ENCODE data around the gene GOLGA3.
"Not testable (repeated sequence)": the region's sequence is repeated elsewhere in the genome, so short reads cannot be mapped to it uniquely, and the experiment has no call there.

The GOLGA3 gene

GRCh38 chr12:132777614-132778013 is 51.1 kb downstream of the GOLGA3 start:
- no peak for DNase-seq

- no peak for DNase-seq
Measured at GRCh38 chr12:132776816-132777568, 51.7 kb downstream of the GOLGA3 start.

GRCh38 chr12:132776230-132776625 is 52.4 kb downstream of the GOLGA3 start:
- not testable (repeated sequence) for DNase-seq

DNA sequence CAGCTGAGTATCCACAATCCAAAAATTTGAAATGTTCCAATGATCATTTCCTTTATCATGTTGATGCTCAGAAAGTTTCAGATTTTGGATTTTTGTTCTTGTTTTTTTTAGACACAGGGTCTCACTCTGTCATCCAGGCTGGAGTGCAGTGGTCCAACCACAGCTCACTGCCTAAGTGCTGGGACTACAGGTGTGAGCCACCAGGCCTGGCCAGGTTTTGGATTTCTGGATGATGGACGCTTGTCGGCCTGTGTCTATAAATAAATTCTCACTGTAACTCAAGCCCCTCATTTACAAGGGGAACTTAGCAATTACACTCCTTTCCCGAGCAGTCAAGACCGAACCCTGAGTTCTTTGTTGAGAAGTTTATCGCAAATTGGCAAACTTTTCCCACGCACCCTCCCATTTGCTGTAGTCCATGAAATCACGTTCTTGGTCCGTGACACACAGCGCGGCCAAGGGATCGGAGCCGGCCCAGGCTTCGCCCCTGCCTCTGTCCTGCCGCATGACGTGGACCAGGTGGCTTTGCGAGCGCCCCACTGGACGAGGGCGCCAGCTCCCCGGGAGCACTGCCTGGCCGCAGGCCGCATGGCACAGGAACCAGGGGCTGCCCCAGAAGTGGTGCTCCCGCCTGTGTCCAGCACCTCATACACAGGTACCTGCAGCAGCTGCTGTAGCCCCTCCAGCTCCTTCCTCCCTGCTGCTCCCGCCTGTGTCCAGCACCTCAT is 53.0 kb downstream of the GOLGA3 start:
- no peak for DNase-seq

GRCh38 chr12:132774646-132775275 is 53.9 kb downstream of the GOLGA3 start:
- no peak for DNase-seq

- no peak for DNase-seq
Measured at GRCh38 chr12:132774159-132774558, 54.5 kb downstream of the GOLGA3 start.

DNA sequence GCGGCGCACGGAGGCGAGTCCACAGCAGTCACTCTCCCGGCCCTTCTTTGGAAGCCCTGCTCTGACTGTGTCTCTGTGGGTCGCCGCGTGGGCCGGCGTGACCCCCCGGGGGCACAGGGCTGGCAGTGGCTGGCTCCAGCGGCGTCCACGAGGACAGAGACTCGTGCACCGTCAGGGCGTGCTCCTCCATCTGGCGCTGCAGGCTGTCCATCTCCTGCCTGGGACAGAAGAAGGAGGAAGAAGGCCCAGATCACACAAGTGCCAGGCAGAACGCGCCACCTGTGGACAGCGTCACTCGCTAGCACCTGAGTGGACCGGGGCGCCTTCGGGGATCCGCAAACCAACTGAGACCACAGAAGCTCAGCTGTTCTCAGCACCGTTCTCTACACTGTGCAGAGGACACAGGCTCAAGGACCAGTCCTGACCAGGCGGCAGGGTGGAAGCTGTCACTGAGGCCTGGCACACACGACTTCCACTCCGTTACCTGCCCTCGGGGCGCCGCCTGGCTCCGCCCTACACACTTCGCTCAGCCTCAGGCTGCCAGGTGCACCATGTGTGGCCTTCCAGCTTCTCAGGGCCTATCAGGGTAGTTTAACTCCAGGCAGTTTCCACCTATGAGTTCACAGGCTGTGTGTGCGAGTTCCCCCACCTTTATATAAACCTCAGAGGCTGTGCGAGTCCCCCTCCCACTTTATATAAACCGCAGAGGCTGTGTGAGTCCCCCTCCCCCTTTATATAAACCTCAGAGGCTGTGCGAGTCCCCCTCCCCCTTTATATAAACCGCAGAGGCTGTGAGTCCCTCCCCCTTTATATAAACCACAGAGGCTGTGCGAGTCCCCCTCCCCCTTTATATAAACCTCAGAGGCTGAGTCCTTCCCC is 55.4 kb downstream of the GOLGA3 start:
- DNase-seq = no peak

DNA sequence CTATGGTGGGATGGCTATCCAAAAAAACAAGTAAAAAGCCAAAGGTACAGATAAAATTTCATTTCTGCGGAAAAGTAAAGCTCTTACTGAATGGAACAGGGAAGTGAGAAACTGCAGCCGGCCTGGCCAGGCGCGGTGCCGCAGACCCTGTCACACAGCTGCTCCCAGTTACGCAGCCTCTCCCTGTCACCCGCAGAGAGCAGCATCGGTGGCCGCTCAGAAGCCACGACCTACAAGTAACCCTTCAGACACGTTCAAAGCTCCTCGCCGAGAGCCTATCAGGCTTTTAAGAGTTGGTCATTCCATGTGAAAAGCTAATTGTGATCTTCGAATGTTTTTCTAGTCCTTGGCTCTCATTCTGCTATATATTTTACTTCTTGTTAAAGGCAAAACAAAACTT is 56.1 kb downstream of the GOLGA3 start:
- no peak for DNase-seq

DNA sequence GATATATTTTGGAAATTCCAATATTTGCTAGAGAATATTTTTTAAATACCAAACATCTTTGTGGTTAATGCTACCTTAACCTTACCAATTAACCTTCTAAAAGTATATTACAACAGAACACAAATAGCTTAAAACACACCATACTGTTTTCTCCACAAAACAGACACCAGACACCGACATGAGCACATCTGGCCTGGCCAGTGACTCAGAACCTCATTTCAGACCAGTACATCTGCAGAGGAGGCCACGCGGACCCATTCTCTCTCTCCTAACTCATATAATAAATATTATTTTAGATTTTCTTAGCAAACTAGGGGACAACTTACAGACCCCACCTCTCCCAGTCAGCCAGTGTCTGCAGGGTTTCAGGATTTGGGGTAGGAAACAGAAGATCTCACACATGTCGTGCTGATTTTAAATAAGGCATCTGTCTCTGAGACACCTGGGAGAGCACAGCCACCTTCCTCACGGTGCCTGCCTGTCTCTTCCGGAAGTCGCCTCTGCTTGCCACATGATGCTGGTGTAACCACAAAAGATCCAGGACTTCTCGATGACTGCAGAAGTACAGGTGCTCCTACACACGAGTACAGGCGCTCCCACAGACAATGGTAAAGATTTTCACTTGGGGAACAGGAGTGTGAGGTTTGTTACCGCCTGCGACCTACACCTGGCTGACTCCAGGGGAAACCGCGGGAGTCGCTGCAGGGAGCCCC is 57.4 kb downstream of the GOLGA3 start:
- peak; percentile 41 for DNase-seq

GRCh38 chr12:132766380-132767085 is 62.1 kb downstream of the GOLGA3 start:
- no peak for DNase-seq

DNA sequence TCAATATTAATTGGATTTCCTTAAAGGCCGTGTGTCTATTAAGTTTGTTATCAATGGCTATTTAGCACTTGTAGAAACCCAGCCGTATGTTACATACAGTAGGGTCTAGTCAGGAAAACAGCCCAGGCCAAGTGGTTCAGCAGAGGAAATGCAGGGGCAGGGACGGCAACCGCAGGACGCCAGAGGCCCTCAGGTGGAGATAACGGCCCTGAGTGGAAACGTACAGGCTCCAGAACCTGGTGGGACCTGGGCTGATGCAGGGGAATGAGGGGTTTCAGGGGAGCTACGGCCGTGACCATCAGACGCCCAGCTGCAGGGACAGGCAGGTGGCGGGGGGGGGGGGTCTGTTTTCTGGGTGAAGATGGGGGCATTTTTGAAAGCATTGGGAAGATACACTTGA is 63.3 kb downstream of the GOLGA3 start:
- no peak for DNase-seq

DNA sequence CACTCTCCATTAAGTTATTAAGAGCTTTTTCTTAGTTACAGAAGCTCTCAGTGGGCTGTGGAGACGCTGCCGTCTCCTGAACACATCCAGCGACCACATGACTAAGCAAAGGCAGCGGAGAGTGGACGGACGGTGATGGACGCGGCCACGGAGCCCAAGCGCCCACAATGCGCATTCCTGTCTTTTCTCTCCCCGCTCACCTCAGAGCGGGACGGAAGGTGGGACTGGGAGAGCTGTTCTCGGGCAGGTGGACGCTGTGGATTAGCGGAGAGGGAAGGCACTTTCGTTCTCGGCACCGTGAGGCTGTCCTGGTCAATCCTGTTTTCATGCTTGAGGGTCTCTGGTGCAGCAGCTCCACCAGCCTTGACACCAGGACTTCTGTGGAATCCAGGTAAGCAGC is 64.4 kb downstream of the GOLGA3 start:
- no peak for DNase-seq

- peak; percentile 85 for DNase-seq
Measured at GRCh38 chr12:132761921-132762583, 66.6 kb downstream of the GOLGA3 start.

DNA sequence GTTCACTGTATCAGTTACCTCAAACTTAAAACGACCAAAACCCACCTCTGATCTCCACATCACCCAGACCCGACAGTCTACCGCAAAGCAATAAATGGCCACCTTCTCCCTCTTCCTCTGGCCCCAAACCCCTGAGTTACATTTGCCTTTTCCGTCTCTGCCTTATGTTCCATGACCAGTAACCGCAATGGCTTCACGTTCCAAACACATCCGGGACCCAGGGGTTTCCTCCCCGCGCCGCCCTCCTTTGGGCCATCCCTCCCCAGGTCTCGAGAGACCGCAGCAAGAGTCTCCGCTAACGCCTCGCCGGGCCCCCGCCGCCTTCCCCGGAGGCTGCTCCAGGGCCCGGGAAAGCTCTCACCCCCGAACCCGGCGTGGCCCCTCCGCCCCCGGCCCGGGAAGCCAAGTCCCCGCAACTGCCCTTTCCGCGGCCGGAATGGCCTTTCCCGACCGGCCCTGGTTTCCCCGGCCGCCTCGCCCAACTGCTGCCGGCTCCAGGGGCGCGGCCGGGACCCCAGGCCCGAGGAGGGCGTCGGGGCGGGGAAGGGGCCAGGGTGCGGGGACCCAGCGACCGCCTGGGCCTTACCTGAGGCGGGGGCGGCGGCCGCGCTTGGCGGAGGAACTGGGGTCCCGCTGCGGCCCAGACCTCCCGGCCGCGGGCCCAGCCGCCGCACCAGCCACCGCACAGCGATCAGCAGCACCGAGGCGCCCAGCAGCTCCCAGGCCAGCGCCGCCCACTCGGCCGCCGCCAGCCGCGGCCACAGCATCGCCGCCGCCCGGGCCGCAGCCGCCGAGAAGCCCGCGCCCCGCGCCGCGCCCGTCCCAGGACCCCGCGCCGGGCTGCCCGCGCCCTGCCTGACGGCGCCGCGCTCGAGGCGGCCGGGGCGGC is 67.4 kb downstream of the GOLGA3 start, which contains the start of gene ANKLE2:
ANKLE2 (minus strand) TSS at position 801 of the 889 bp plus-strand sequence; CDS start at position 767, 34 bp downstream.
- DNase-seq = peak; percentile 78

- no peak for DNase-seq
Measured at GRCh38 chr12:132759359-132759758, 69.3 kb downstream of the GOLGA3 start.

DNA sequence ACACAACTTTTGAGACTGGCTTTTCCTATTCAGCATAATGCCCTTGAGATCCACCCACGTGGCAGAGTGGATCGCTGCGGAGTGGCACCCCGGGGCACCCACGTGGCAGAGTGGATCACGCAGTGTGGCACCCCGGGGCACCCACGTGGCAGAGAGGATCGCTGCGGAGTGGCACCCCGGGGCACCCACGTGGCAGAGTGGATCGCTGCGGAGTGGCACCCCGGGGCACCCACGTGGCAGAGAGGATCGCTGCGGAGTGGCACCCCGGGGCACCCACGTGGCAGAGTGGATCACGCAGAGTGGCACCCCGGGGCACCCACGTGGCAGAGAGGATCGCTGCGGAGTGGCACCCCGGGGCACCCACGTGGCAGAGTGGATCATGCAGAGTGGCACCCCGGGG is 69.8 kb downstream of the GOLGA3 start:
- DNase-seq = not testable (repeated sequence)

- DNase-seq = no peak
Measured at GRCh38 chr12:132754160-132754932, 74.3 kb downstream of the GOLGA3 start.

DNA sequence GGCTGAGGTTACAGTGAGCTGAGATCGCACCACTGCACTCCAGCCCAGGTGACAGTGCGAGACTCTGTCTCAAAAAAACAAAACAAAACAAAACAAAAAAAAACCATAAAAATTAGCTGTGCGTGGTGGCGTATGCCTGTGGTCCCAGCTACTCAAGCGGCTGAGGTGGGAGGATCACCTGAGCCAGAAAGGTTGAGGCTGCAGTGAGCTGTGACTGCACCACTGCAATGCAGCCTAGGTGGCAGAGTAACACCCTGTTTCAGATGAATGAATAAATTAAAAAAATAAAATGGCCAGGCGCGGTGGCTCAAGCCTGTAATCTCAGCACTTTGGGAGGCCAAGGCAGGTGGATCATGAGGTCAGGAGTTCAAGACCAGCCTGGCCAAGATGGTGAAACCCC is 75.0 kb downstream of the GOLGA3 start:
- not testable (repeated sequence) for DNase-seq

DNA sequence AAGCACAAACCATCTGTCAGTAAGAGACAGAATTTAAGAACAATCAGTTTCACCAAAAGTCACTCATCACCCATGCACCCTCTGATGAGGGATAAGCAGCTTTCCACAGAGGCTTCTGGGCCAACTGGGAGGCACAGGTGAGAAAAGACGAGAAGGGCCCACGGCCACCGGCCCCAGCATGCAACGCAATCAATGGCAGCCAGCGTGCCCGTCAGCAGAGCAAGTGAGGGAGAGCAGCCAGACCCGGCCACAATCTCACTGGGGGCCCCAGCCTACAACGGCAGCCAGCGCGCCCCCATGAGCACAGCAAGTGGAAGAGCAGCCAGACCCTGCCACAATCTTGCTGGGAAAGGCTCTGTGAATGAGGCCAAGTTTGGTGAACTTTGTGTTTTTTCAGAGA is 80.3 kb downstream of the GOLGA3 start:
- DNase-seq = no peak
